ELR (cell line): ENCODE measurements around the gene SUV39H1.

ENCODE experiments used
- DNase-seq: peaks from one replicate; pipeline ENCODE4 v3.0.0-alpha.2; 2015; ENCODE audit warnings: low read depth

The SUV39H1 gene

DNA sequence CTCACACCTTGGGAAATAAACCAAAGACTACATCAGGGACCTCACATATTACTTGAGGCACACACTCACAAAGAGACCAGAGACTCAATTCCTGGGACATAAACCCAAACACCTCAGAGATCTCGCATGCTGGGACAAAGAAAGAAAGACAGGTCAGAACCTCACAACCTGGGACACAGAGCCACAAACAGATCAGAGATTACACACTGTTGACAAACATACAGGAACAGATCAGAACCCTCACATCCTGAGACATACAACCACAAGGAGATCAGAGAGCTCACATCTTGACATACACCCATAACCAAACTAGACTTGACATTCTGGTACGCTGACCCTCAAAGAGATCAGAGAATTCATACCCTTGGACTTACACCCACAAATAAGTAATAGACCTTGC, 17.3 kb downstream of the SUV39H1 start:
- no peak for DNase-seq

- DNase-seq: no peak
These were observed 18.0 kb downstream of the SUV39H1 start for GRCh38 chrX:48714573-48714972.

GRCh38 chrX:48715072-48715471, 18.5 kb downstream of the SUV39H1 start:
- no peak for DNase-seq

DNA sequence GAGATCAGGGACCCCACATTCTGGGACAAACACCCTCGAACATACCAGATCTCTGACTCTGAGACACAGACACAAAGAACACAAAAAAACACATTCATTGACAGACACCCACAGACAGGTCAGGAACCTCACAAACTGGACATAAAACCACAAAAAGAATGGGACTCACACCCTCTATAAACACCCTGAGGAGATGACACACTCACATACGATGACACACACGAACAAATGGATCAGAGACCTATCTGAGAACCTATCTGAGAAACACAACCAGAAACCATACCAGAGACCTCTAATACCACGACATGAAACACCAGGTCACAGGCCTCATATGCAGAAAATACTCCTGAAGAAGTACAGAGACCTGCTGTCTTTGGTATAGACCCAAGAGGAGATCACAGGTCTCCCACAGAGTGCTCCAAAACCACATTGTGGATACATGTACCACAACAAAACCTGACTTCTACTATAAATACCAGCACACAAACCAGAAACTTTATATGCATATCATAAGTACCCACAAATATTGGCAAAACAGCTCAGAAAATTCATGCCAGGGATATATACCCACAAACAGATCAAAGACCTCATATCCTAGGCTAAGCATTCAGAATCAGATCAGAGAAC, 19.5 kb downstream of the SUV39H1 start:
- DNase-seq: peak; percentile 30

- no peak for DNase-seq
These were observed 23.4 kb downstream of the SUV39H1 start for GRCh38 chrX:48719958-48720357.

- no peak for DNase-seq
These were observed 24.2 kb downstream of the SUV39H1 start for GRCh38 chrX:48720577-48721250.

DNA sequence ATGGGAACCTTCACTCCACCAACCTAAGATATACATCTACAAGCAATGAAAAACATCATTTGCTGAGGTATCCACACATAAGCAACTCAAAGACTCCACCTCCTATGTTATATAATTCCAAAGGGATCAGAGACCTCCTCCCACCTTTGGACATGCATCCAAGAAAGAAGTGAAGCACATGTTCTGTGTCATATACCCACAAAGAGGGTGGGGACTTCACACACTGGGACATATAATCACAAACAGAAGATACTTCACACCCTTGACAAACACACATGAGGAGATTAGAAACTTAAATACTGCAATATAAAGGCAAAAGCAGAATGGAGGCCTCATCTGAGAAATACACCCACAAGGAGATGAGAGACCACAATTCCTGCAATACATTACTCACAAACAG, 25.4 kb downstream of the SUV39H1 start:
- no peak for DNase-seq

- no peak for DNase-seq
These were observed 30.1 kb downstream of the SUV39H1 start for GRCh38 chrX:48726596-48726995.

DNA sequence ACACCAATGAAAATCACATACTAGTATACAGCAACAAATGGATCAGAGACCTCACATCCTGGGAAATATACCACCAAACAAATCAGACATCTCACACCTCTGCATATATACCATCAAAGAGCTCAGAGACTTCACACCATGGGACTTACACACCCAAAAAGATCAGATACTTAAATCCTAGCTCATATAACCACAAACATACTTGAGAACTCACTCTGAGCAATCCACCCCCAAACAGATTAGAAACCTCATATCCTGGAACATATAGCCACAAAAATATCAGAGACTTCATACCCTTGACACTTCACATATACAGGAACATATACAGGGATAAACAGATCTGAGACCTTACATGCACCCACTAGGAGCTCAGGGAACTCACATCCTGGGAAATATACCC, 32.1 kb downstream of the SUV39H1 start:
- DNase-seq: no peak

GRCh38 chrX:48736303-48736702, 39.8 kb downstream of the SUV39H1 start:
- DNase-seq: no peak

DNA sequence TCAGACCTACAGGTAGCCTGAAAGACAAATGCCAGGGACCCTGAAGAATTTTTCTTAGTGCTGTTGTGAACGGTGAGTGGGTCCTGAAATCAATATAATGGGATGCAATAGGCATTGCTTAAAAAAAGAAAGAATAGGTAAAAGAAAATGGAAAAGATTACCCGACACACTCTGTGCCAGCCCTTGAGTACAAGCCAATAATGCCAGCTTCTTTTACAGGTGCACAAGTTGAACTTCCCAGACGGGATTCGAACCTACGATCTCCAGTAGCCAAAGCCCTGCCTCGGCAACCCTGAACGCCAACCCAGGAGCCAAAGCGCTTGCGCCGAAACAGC, 40.3 kb downstream of the SUV39H1 start:
- no peak for DNase-seq

DNA sequence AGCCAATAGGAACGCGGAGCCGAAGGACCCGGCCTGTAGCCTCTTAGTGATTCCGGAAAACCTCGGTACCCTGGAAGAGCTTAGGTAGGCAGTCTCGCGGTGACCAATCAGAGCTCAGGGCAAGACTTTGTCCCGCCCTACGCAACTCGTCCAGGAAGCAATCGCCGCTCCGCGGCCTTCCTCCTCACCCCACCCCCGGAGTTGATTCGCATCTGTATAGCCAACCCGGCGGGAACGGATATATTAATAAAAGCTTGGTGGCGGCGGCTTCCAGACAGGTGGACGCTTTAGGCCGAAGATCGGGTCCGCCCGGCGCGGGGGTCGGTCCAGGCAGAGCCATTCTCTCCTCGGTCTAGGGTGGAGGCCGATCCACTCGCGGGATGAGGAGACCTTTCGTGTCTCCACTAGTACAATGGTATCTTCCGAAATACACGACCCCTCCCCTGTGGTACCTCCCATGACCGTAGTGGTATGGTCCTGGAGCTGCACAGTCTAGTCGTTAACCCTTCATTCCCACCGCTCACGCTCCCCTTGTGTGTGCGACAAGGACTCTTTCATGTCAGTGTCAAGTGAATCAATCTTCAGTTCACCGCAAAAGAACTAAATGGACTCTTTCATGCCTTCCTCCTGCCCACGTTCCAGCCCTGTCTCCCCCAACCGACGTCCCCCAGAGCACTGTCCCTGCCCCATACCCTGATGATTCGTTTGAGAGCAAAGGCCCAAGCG, 40.8 kb downstream of the SUV39H1 start:
- peak; percentile 96 for DNase-seq

GRCh38 chrX:48737940-48738339, 41.4 kb downstream of the SUV39H1 start:
- DNase-seq: no peak

- DNase-seq: no peak
These were observed 45.3 kb downstream of the SUV39H1 start for GRCh38 chrX:48741834-48742233.

DNA sequence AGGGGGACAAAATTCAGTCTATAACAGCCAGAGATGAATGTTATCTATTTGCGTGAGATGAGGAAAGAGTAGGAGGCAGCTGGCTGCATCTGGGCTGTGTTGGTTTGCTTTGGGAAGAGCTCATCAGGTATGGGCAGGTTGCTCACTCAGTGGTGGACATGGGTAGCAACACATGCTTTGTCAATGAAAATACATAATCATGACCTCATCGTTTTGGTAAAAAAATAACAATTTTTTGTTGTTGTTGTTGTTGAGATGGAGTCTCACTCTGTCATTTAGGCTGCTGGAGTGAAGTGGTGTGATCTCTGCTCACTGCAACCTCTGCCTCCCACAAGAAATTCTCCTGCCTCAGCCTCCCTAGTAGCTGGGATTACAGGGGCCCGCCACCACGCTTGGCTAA, 48.7 kb downstream of the SUV39H1 start:
- DNase-seq: no peak

DNA sequence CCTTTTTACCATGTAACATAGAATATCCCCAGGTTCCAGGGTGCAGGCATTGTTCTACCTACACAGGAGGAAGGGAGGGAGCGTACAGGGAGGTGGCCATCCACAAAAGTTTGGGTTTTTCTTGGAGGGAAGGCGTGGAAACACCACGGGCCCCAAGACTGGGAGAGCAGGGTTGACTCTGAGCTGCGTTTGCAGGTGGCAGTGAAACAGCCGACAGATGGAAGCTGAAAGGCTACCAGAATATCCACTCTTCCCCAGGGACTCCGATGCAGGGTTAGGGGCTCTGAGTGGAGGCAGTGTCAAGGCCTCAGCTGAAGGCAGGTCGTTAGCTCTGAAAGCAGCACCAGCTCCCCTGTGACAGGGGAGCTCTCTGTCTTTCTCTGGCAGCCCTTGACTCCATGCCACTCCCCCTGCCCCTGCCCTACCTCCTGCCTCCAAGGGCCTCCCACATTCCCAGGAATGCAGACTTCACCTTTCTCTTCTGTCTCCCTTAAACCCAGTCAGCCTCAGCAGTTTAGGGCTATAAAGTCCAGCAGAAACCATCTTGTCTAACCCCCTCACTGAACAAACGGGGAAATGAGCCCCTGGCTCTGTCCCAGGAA, 51.0 kb downstream of the SUV39H1 start:
- no peak for DNase-seq

DNA sequence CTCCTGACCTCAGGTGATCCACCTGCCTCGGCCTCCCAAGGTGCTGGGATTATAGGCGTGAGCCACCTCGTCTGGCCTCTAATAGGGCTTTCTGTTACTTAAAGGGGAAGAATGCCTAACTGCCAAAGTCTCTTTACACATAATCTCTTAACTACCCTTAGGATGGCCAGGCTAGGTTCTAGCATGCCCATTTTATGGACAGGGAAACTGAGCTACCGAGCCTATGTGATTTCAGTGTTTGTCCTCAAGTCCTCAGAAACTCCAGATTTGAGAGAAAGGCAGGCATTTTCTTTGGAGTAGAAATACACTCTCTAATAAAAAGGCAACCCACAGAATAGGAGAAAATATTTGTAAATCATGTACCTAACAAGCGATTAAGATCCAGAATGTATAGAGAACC, 52.6 kb downstream of the SUV39H1 start:
- no peak for DNase-seq

- DNase-seq: no peak
These were observed 54.8 kb downstream of the SUV39H1 start for GRCh38 chrX:48751343-48751742.

DNA sequence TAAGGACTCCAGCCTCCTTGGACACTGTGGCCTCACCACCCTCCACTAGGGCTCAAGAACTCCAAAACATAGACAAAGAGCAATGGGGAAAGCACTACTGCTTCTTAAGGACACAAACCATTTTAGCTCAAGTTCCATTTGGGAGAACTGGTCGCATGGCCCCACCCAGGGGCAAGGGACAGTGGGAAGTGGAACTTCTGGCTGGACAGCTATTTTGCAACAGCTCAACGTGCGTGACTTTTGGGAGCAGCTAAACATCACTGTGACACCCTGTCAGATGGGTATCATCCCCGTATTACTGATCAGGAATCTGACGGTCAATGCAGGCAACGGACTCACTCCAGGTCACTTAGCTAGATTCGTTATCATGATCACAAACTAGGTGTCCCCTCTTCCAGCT, 56.0 kb downstream of the SUV39H1 start:
- DNase-seq: no peak

GRCh38 chrX:48753708-48754228, 57.2 kb downstream of the SUV39H1 start:
- no peak for DNase-seq

DNA sequence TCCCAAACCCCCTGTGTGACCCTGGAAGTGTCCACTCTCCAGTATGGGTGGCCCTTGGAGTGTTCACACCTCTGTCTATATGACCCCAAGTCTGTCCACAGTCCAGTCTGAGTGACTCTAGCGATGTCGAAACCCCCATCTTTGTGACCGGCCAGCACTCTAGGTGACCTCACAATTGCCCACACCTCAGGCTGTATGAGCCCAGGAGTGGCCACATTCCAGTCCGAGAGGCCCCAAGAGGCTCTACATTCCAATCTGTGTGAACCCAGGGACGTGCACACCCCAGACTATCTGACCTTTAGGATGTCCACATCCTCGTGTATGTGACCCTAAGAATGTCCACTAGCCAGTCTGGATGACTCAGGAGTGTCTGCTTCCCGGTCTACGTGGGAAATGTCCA, 57.7 kb downstream of the SUV39H1 start:
- no peak for DNase-seq
